K562 (cell line): ENCODE measurements around the gene PARP15. TPM values are rescaled to one million over a fixed set of nuclear protein-coding genes. Genes with fewer than 3 reads are reported as not detected.

ENCODE experiments used
- CTBP1 ChIP-seq: fragments of 450-650 bp; IDR thresholded peaks from 2 replicates; pipeline ENCODE4 v1.6.1; 2016; ENCODE audit warnings: borderline replicate concordance
- HDAC3 ChIP-seq: fragments of 450-650 bp; IDR thresholded peaks from 2 replicates; pipeline ENCODE4 v1.6.1; 2018; ENCODE audit warnings: borderline replicate concordance, mild to moderate bottlenecking, moderate library complexity; ENCODE audit not compliant: partially characterized antibody
- MTA1 ChIP-seq: fragments of 450-650 bp; IDR thresholded peaks from 2 replicates; pipeline ENCODE4 v1.6.1; 2017; ENCODE audit warnings: borderline replicate concordance
- MTA2 ChIP-seq: fragments of 450-650 bp; IDR thresholded peaks from 2 replicates; pipeline ENCODE4 v1.6.1; 2016; ENCODE audit warnings: low read depth
- TAF9B ChIP-seq: fragments of 450-650 bp; IDR thresholded peaks from 2 replicates; pipeline ENCODE4 v1.6.1; 2018; ENCODE audit warnings: mild to moderate bottlenecking; ENCODE audit not compliant: partially characterized antibody
- U2AF2 ChIP-seq: fragments of 200-400 bp; formaldehyde crosslinking; optimal IDR thresholded peaks from 2 replicates; pipeline ENCODE3; 2017; ENCODE audit warnings: low read depth, mild to moderate bottlenecking, low read length
- ZBTB26 ChIP-seq: fragments of 450-650 bp; formaldehyde crosslinking; IDR thresholded peaks from 2 replicates; pipeline ENCODE4 v1.4.0; 2022; ENCODE audit warnings: missing genetic modification characterization
- ZNF584 ChIP-seq: fragments of 200-800 bp; sonication (Bioruptor generic); IDR thresholded peaks from 2 replicates; pipeline ENCODE4 v1.6.1; 2016; ENCODE audit warnings: low read depth, mild to moderate bottlenecking, missing genetic modification characterization, missing compliant biosample characterization
- ZNF778 ChIP-seq: fragments of 450-650 bp; formaldehyde crosslinking; IDR thresholded peaks from 2 replicates; pipeline ENCODE4 v1.4.0; 2020; ENCODE audit warnings: mild to moderate bottlenecking, moderate library complexity
- polyA plus RNA-seq, 8 experiments: library from polyadenylated mRNA; depleted of rRNA in 4 of 8; stranded (reverse) in 5 of 8; unstranded in 3 of 8; fragments of >200 nt; fragmentation: Nextera tagmentation in 2 of 8; fragmentation: Illumina TruSeq in 1 of 8; extraction: Ambion mirVana in 2 of 8; extraction: Trizol in 1 of 8; gene quantifications; 2 replicates each; pipeline versions ENCODE4 v1.2.1 to v1.2.3, GENCODE V29; 2011 to 2014; ENCODE audit warnings: inconsistent platforms in 1 of 8, missing spikeins in 1 of 8
- total RNA-seq, 7 experiments: library from RNA; depleted of rRNA in 6 of 7; stranded (reverse); fragments of >200 nt in 6 of 7; fragmentation: Illumina TruSeq in 2 of 7; extraction: Trizol in 2 of 7; gene quantifications; 2 replicates each; pipeline versions ENCODE4 v1.2.1 to v1.2.3, GENCODE V29; 2011 to 2021; ENCODE audit warnings: low replicate concordance in 1 of 7
- TF ChIP-seq, protein P1 (sequence below): IDR thresholded peaks from 3 replicates; pipeline ENCODE4 v1.6.1; 2011; ENCODE audit warnings: borderline replicate concordance, mild to moderate bottlenecking, moderate library complexity; ENCODE audit not compliant: insufficient read length; ENCODE audit errors: extremely low read depth
- TF ChIP-seq, protein P2 (sequence below): fragments of 250-450 bp; sonication (Bioruptor Pico); IDR thresholded peaks from 2 replicates; pipeline ENCODE4 v1.8.0; 2021; ENCODE audit warnings: moderate library complexity, mild to moderate bottlenecking, inconsistent platforms

The PARP15 gene
- total and polyA plus RNA-seq, 9 of the 15 experiments (the other 6 are each of a cell fraction or from before 2014, with no cell fraction given) = 0.05 to 0.40 (median 0.13) TPM

GRCh38 chr3:122586098-122586497, 8.6 kb downstream of the PARP15 start (continued):
- TF ChIP-seq, protein P1, sequence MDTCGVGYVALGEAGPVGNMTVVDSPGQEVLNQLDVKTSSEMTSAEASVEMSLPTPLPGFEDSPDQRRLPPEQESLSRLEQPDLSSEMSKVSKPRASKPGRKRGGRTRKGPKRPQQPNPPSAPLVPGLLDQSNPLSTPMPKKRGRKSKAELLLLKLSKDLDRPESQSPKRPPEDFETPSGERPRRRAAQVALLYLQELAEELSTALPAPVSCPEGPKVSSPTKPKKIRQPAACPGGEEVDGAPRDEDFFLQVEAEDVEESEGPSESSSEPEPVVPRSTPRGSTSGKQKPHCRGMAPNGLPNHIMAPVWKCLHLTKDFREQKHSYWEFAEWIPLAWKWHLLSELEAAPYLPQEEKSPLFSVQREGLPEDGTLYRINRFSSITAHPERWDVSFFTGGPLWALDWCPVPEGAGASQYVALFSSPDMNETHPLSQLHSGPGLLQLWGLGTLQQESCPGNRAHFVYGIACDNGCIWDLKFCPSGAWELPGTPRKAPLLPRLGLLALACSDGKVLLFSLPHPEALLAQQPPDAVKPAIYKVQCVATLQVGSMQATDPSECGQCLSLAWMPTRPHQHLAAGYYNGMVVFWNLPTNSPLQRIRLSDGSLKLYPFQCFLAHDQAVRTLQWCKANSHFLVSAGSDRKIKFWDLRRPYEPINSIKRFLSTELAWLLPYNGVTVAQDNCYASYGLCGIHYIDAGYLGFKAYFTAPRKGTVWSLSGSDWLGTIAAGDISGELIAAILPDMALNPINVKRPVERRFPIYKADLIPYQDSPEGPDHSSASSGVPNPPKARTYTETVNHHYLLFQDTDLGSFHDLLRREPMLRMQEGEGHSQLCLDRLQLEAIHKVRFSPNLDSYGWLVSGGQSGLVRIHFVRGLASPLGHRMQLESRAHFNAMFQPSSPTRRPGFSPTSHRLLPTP = no peak
- TF ChIP-seq U2AF2 (no peak), HDAC3 (no peak), TAF9B (no peak), ZBTB26 (no peak), MTA2 (no peak), ZNF584 (CRISPR knock-in tag) (no peak), MTA1 (no peak), ZNF778 (no peak), CTBP1 (no peak)
- TF ChIP-seq, protein P2, sequence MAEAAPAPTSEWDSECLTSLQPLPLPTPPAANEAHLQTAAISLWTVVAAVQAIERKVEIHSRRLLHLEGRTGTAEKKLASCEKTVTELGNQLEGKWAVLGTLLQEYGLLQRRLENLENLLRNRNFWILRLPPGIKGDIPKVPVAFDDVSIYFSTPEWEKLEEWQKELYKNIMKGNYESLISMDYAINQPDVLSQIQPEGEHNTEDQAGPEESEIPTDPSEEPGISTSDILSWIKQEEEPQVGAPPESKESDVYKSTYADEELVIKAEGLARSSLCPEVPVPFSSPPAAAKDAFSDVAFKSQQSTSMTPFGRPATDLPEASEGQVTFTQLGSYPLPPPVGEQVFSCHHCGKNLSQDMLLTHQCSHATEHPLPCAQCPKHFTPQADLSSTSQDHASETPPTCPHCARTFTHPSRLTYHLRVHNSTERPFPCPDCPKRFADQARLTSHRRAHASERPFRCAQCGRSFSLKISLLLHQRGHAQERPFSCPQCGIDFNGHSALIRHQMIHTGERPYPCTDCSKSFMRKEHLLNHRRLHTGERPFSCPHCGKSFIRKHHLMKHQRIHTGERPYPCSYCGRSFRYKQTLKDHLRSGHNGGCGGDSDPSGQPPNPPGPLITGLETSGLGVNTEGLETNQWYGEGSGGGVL = no peak
